Measurements from ENCODE around the gene ALPL.

- no peak for TF ChIP-seq EZH2 (IDR thresholded peaks at IDR 0.05; ENCODE audit: low read length, missing control alignments)
- no peak for TF ChIP-seq CTCF (conservative IDR thresholded peaks at IDR 0.05 in 1 of 2, IDR thresholded peaks at IDR 0.05 in 1 of 2; ENCODE audit: low read depth in 1 of 2, low read length in 2 of 2)
These were observed 61.7 kb downstream of the ALPL start for GRCh38 chr1:21570885-21571284.

All from fibroblast of lung (primary cell).